Diencephalon (tissue), 1 donor: Measurements from ENCODE around the gene LAIR1. TPM values are rescaled to one million over a fixed set of nuclear protein-coding genes. Genes with fewer than 3 reads are reported as not detected.

Experiments
- total RNA-seq: library from RNA; depleted of rRNA; stranded (reverse); fragments of >200 nt; gene quantifications from one replicate; pipeline ENCODE4 v1.2.3, GENCODE V29; 2014

The LAIR1 gene, protein sequence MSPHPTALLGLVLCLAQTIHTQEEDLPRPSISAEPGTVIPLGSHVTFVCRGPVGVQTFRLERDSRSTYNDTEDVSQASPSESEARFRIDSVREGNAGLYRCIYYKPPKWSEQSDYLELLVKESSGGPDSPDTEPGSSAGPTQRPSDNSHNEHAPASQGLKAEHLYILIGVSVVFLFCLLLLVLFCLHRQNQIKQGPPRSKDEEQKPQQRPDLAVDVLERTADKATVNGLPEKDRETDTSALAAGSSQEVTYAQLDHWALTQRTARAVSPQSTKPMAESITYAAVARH
- total RNA-seq = 2.8 TPM

GRCh38 chr19:54364775-54365257 is at the start of gene LAIR1:
Gene LAIR1, minus strand, starts transcription at chr19:54364931. Its CDS starts 127 bp downstream, at chr19:54364804.

DNA sequence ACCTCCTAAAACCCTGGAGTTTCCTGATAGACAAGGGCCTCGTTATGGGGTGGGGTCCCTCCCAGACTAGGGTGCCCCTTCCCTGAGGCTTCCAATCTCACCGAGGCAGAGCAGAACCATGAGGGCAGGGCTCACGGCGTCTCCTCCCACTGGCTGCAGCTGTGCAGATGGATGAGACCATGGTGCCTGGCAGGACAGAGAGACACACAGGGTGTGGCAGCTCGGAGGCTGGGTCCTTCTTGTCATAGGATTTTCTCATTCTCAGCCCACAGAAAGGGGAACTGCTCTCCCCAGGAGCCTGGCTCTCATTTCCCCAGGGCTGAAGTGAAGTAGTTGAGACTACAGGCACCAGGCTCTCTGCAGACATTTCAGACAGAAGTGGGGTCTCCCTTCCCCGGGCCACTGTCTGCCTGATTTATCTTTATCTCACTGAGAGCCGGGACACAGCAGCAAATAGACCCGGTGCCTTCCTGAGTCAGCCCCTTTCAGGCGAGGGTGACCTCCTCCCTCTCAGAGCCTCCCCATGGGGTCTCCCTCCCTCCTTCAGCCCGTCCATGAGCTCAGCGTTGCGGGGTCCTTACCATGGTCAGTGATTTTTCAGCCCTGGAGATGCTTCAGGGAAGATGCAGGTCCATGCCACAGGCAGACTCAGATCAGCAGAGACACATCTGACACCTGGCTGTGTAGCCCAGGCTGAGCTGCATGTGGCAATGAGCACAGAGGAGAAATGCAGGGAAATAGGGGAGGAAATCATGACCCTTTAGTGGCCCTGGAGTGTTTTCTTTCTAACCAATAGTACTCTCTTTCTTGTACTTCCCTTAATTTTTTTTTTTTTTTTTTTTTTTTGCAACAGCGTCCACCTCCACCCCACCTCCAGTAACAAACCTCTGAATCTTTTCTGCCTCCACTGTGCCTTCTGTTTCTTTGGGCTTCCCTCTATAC is 52.0 kb downstream of the LAIR1 start, which contains the start of gene LILRA5:
Gene LILRA5 (minus strand): TSS at position 731 of the 942 bp plus-strand sequence. CDS start 147 bp downstream, at position 584.

Other genes starting within 250 kb of the LAIR1 start
- 11.5 TPM for gene TFPT, start 249.3 kb downstream of the LAIR1 start, total RNA-seq
- gene PRPF31, start 249.2 kb downstream of the LAIR1 start, total RNA-seq = 31.6 TPM
- gene CNOT3, start 227.2 kb downstream of the LAIR1 start, total RNA-seq = 6.0 TPM
- gene LENG1, start 205.2 kb downstream of the LAIR1 start, total RNA-seq = 5.3 TPM
- 0.46 TPM for gene TMC4, start 191.8 kb downstream of the LAIR1 start, total RNA-seq
- gene MBOAT7, start 175.4 kb downstream of the LAIR1 start, total RNA-seq = 49.6 TPM
- 30.2 TPM for gene TSEN34, start 173.6 kb downstream of the LAIR1 start, total RNA-seq
- gene RPS9, start 164.1 kb downstream of the LAIR1 start, total RNA-seq = 1,605 TPM
- 0.92 TPM for gene LILRB3, start 141.9 kb downstream of the LAIR1 start, total RNA-seq
- gene LILRA6, start 122.1 kb downstream of the LAIR1 start, total RNA-seq = 0.23 TPM
- 0.23 TPM for gene LILRB5, start 107.7 kb downstream of the LAIR1 start, total RNA-seq
- gene LILRB2, start 83.8 kb downstream of the LAIR1 start, total RNA-seq = 0.46 TPM
- 0.92 TPM for gene LILRA5, start 51.8 kb downstream of the LAIR1 start, total RNA-seq
- gene LILRA4, start 25.8 kb downstream of the LAIR1 start, total RNA-seq = 0.23 TPM
- gene TTYH1, start 50.5 kb upstream of the LAIR1 start, total RNA-seq = 191 TPM
- gene LENG8, start 84.3 kb upstream of the LAIR1 start, total RNA-seq = 24.7 TPM
- gene LENG9, start 98.8 kb upstream of the LAIR1 start, total RNA-seq = 1.6 TPM
- 1.2 TPM for gene CDC42EP5, start 108.4 kb upstream of the LAIR1 start, total RNA-seq
- gene LAIR2, start 137.9 kb upstream of the LAIR1 start, total RNA-seq = not detected
- gene LILRA2, start 208.9 kb upstream of the LAIR1 start, total RNA-seq = 0.46 TPM
- 0.23 TPM for gene LILRA1, start 228.7 kb upstream of the LAIR1 start, total RNA-seq